GM21390 (cell line): ENCODE results near the gene TRIM32.
A peak's percentile ranks its signal among the peaks of the same experiment; 100 is the strongest.

Experiments used
- ATAC-seq: cut with Tn5 transposase; IDR thresholded peaks from one replicate; pipeline ENCODE4 v1.9.1; 2021; ENCODE audit not compliant: unreplicated experiment

The TRIM32 gene

DNA sequence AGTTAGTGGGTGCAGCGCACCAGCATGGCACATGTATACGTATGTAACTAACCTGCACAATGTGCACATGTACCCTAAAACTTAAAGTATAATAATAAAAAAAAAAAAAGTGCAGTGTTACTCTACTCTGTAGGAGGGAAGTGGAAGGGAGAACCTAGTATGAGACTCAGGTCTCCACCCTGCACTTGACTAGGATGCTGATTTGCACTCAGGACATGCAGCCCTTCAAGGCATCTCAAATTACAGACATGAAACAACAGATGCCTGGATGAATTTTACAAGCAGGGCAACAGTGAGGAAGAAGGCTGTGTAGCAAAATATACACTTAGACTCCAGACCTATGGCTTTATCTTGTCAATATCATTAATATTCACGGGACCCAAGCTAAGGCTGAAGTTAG lies 16.5 kb downstream of the TRIM32 start:
- ATAC-seq: no peak

DNA sequence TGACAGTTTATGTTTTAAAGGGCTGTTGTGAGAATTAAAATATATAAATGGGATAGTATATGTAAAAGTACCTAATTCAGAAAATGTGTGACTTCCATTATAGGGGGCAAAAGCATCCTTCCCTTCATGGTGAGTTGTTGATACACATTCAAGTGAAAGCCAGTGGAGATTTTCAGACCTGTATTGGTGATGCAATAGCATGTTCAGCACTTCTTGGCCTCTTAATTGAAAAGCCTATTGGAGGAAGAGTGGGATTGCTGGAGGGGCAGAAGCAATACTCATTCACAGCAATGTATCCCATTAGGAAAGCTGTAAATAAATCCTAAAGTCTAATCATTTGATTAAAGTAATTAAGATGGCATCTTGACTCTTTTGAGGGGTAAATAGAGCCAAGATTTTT lies 17.4 kb downstream of the TRIM32 start:
- no peak for ATAC-seq

DNA sequence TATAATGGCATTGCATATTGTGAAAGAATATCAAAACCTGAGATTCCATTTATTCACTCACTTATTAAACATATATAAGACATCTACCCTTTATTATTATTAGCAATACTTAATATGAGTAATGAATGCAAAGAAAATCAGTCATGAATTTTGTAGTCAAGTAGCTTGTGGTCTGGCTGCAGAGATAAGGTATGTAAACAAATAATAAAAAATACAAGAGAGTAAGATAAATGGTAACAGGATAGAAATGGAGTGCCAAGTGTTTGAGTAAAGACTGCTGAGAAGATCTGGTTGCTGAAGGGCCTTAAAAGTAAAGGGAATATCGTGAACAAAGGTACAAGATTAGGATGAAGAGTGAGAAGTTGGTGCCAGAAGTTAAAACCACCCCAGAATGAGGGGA lies 18.4 kb downstream of the TRIM32 start:
- no peak for ATAC-seq

GRCh38 chr9:116706310-116707290 lies 19.5 kb downstream of the TRIM32 start:
- ATAC-seq: no peak

DNA sequence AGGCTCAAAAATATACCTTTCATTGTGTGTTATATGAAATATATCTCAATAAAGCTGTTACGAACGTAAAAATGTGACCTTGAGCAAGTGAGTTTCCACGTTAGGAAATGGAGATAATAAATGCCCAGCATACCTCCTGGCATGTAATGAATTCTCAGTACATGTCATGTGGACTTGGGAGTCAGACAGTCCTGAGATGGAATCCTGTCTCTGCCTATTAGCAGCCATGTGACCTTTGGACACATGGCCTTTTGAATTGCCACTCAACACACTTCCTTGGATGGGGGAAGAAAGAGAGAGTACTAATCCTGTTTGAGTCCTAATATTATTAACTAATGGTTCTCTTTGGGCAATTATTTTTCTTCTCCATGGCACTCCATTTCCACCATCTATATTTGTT lies 25.7 kb downstream of the TRIM32 start:
- ATAC-seq: no peak

DNA sequence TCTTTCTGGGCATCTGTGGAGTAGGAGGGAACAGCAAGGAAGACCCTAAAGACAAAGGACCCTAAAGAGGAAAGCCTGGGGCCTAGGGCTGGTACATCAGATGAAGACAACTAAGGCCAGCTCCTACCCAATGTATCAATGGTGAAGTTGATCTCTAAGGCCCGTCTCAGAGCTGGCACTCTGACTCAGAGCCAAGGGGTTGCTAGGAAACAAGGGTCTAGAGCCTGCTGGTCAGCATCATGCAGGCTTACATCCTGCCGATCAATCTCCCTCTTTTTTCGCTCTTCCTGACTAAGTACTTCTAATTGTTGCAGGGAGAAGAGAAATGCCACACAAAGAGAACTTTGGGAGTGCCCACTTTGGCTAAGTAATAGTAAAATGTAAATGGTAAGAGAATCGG lies 26.2 kb downstream of the TRIM32 start:
- no peak for ATAC-seq

GRCh38 chr9:116715751-116716150 lies 28.6 kb downstream of the TRIM32 start:
- ATAC-seq: no peak

DNA sequence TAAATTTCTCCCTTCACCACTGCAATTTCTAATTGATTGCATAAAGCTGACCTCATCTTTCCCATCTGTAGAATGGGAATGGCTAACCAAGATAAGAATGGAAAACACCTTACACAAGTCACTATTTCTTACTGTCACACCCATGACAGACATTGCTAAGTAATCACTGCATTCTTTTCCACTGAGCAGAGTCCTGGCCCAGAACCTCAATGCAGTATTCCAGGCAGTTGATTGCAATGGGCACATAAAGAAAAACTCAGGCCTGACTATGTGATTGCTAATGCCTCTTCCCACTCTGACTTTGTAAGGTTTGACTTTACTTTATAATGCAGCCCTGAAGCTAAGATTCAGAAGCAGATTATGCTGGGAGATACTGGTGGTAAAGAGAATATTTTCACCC lies 29.3 kb downstream of the TRIM32 start:
- ATAC-seq: no peak

DNA sequence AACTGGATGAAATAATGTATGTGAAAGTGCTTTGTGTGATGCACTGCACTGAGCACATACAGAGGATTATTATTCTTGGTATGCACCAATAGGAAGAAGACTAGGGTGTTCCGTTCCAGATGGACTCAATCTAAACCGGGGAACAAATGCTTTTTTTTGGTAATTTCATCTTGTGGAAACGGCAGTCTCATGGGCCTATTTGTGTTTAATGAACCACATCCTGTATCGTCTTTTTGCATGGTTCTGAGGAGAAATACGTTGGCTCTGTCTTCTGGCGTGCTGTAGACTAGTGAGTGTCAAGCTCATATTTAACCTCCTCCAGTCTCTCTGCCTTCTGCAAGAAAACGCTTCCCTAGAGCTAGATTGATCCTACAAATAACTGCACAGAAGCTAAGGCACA lies 30.0 kb downstream of the TRIM32 start:
- ATAC-seq: no peak

DNA sequence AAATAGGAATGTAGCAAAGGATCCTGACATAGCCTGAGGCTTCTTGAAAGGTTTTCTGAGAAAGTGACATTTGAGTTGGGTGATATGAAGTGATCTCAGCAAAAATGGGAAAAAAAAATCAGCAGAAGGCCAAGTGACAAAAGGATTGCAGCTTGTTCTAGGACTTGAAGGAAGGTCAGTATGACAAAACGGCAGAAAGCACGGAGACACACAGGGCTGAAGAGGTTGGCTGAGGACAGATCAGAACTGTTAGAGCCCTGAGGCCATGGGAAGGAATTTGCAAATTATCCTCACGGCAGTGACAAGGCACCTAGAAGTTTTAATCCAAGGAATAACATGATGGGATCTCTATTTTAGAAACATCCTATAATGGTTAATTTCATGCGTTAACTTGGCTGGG lies 31.0 kb downstream of the TRIM32 start:
- ATAC-seq: no peak

GRCh38 chr9:116720111-116720510 lies 33.0 kb downstream of the TRIM32 start:
- no peak for ATAC-seq

DNA sequence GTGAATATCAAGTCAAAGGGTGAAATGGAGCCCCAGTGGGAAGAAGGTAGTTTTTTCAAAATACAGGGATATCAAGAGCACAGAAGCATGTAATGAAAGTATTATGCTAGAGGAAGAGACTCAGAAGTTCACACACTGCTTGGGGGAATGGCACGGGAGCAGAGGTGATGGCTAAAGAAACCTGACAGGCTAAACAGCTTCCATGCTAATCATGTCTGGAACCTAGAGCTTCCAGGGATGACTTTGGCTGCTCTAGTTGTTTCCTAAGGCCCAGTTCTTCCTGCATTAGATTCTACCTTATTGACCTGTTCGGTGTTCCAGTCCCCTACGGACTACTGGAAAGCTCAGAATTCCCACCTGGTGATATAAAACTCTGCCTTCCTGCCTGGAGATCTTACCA lies 34.3 kb downstream of the TRIM32 start:
- ATAC-seq: no peak

GRCh38 chr9:116721944-116722343 lies 34.8 kb downstream of the TRIM32 start:
- no peak for ATAC-seq

GRCh38 chr9:116724123-116724522 lies 37.0 kb downstream of the TRIM32 start:
- no peak for ATAC-seq

DNA sequence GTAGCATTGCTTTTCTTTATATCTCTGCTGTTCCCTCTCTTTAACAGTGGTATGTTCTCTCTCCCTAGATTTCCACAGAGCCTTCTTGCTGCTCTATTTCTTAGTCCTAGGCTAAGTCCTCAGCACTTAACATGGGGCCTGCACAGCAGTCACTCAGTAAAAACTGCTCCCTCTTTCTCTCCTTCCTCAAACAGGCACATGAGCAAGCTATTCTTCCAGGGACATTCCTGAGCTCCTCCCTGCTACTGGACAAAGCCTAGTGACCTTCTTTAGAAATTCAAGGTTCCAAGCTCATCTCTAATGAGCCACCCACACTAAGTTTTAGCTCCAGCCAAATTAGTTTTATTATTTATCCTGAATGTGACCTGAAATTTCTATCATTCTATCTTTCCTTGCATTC lies 39.5 kb downstream of the TRIM32 start:
- ATAC-seq: no peak

DNA sequence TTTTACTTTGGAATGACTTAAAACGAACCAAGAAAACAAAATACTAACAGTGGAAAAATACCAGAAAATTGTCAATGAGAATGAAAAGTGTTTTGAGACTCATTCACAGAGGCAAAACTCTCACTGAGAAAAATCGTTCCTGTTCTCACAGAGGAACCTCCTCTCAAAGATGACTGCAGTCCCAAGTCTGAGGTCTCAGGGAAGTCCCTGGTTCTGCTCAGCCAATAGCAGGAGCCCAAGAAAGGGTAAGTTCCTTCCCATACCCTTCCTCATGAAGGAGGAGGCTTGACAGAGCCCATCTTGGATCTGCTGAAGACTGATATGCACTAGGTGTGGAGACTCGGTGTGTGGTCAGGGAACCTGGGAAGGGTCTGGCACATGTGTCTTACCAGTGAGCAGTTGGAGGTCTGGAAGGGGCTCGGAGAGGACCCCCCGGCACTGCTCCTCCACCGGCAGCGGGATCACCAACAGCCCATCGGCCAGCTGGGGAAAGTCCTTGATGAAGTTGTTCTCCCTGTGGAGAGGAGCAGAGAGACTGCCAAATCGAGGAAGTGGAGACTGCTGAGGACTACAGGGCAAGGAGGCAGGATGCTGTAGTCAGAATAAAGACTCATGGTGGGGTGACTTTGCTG lies 46.0 kb downstream of the TRIM32 start:
- no peak for ATAC-seq

DNA sequence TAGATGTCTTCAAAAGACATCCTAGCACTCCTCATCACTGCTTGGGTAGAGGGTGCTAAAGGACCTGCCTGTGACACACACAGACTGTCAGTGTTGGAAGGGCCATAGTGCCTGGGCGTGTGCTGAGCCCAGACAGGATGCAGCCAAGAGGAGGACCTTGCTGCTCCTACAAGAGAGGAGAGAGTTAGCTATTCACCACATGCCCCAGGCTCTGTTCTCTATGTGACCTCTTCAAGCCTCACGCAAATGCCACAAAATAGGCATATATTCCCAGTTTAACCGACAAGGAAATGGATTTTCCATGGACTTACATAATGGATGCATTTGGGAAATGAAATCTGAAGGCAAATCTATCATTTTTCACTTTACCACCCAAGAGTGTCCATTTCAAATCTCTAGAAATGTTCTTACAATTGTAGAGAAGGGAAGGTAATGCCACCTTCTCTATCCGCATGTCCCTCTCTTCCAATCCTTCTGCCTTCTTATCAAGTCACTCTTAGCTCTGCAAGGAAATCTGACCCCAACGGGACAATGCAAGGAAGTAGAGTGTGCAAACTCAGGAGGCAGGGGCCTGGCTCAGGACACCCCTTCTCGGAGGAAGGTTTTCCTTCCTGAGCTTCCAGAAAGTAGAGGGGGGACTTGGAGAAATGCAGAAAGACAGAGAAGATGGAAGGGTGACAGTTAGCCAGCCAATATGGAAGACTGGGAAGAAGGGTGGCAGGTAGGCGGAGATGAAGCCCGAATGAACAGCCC lies 49.5 kb downstream of the TRIM32 start:
- no peak for ATAC-seq

GRCh38 chr9:116737152-116737546 lies 50.0 kb downstream of the TRIM32 start:
- ATAC-seq: peak; percentile 77

GRCh38 chr9:116741086-116741740 lies 54.1 kb downstream of the TRIM32 start:
- no peak for ATAC-seq

GRCh38 chr9:116741742-116742141 lies 54.6 kb downstream of the TRIM32 start:
- no peak for ATAC-seq

DNA sequence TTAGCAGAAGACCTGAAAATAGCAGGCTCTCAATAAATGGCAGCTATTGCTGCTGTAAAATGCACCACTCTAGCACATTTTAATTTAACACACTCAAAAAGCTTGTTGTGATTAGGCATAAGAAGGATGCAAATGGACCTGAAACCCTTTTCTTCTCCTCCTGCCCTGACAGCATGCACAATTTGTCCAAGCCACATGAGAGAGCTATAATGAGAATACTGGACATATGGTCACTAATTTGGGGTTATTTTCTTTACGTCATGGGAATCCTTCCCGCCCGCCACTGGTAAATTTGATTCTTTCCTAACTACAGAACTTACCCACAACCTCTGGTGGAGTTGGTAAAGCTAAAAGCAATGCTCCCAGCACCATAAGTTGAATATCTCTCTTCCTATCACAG lies 62.1 kb downstream of the TRIM32 start:
- ATAC-seq: no peak
